ENCODE data around the gene CR2. TPM values are rescaled to one million over a fixed set of nuclear protein-coding genes. Genes with fewer than 3 reads are reported as not detected.

Gene CR2
- total RNA-seq, 1 experiment from 2014 or later: not detected

GRCh38 chr1:207510444-207510843 is 56.3 kb downstream of the CR2 start:
- Histone ChIP-seq H3K27ac (ENCODE audit: low read length) (no peak overlapping the region), H3K79me2 (ENCODE audit: low read length) (no peaks in the 10 kb centered on the region), H3K9me3 (ENCODE audit: low read length) (no peaks in the 10 kb centered on the region), H3K4me3 (ENCODE audit: low read length) (no peak overlapping the region), H3K9ac (ENCODE audit: low read length) (no peak overlapping the region), H3K4me2 (ENCODE audit: low read length) (no peak overlapping the region), H4K20me1 (ENCODE audit: low read length) (no peaks in the 10 kb centered on the region), H3F3A (ENCODE audit: low read length, unreplicated experiment) (no peaks in the 10 kb centered on the region), H2AFZ (ENCODE audit: low read length) (no peak overlapping the region), H3K27me3 (ENCODE audit: low read length) (peaks cover 74% of the 10 kb centered on the region), H3K36me3 (ENCODE audit: low read depth, low read length) (no peaks in the 10 kb centered on the region), H3K4me1 (ENCODE audit: insufficient read depth, low read length) (no peaks in the 10 kb centered on the region), H3K9me2 (replicated peaks; ENCODE audit: low read length) (no peaks in the 10 kb centered on the region)
- BruUV-seq (replicated peaks): no TSS peak
- ATAC-seq (no peak), DNase-seq (no peak)
- CTCF ChIA-PET: no interaction called here
- intact Hi-C loops (cut with micrococcal nuclease): no loop called here
- no peak for TF ChIP-seq EZH2phosphoT487 (IDR thresholded peaks at IDR 0.05; ENCODE audit: borderline replicate concordance, low read length)
- no peak for TF ChIP-seq EZH2 (IDR thresholded peaks at IDR 0.05; ENCODE audit: low read length, unreplicated experiment)
- no peak for TF ChIP-seq CTCF (conservative IDR thresholded peaks at IDR 0.05; ENCODE audit: low read depth, low read length)
- POLR2A ChIA-PET (ENCODE audit: unreplicated experiment): no interaction called here

GRCh38 chr1:207514890-207515289 is 60.8 kb downstream of the CR2 start:
- POLR2A ChIA-PET (ENCODE audit: unreplicated experiment): no interaction called here
- no peaks in the 10 kb centered on the region for H3F3A ChIP-seq (ENCODE audit: low read length, unreplicated experiment)
- no peak for TF ChIP-seq EZH2phosphoT487 (IDR thresholded peaks at IDR 0.05; ENCODE audit: borderline replicate concordance, low read length)
- TF ChIP-seq CTCF (conservative IDR thresholded peaks at IDR 0.05; ENCODE audit: low read depth, low read length): no peak
- no peak for TF ChIP-seq EZH2 (IDR thresholded peaks at IDR 0.05; ENCODE audit: low read length, unreplicated experiment)
- H2AFZ ChIP-seq (ENCODE audit: low read length): no peak overlapping the region
- no peak overlapping the region for H3K4me3 ChIP-seq (ENCODE audit: low read length)
- no peaks in the 10 kb centered on the region for H3K79me2 ChIP-seq (ENCODE audit: low read length)
- no peak overlapping the region for H3K9ac ChIP-seq (ENCODE audit: low read length)
- no peaks in the 10 kb centered on the region for H3K4me1 ChIP-seq (ENCODE audit: insufficient read depth, low read length)
- peaks cover 67% of the 10 kb centered on the region for H3K27me3 ChIP-seq (ENCODE audit: low read length)
- no peak overlapping the region for H3K4me2 ChIP-seq (ENCODE audit: low read length)
- ATAC-seq: no peak
- H3K9me3 ChIP-seq (ENCODE audit: low read length): no peaks in the 10 kb centered on the region
- no peak overlapping the region for H3K27ac ChIP-seq (ENCODE audit: low read length)
- no TSS peak for BruUV-seq (replicated peaks)
- CTCF ChIA-PET: no interaction called here
- intact Hi-C loops (cut with micrococcal nuclease): no loop called here
- H3K9me2 ChIP-seq (replicated peaks; ENCODE audit: low read length): no peaks in the 10 kb centered on the region
- H3K36me3 ChIP-seq (ENCODE audit: low read depth, low read length): no peaks in the 10 kb centered on the region
- DNase-seq: no peak
- H4K20me1 ChIP-seq (ENCODE audit: low read length): no peaks in the 10 kb centered on the region

GRCh38 chr1:207516729-207517128 is 62.6 kb downstream of the CR2 start:
- ATAC-seq (no peak), DNase-seq (no peak)
- Histone ChIP-seq H3K79me2 (ENCODE audit: low read length) (no peaks in the 10 kb centered on the region), H2AFZ (ENCODE audit: low read length) (no peak overlapping the region), H4K20me1 (ENCODE audit: low read length) (no peaks in the 10 kb centered on the region), H3K27me3 (ENCODE audit: low read length) (peaks cover 48% of the 10 kb centered on the region), H3K36me3 (ENCODE audit: low read depth, low read length) (no peaks in the 10 kb centered on the region), H3K27ac (ENCODE audit: low read length) (no peak overlapping the region), H3K4me3 (ENCODE audit: low read length) (no peak overlapping the region), H3K4me2 (ENCODE audit: low read length) (no peak overlapping the region), H3K4me1 (ENCODE audit: insufficient read depth, low read length) (no peaks in the 10 kb centered on the region), H3K9me3 (ENCODE audit: low read length) (no peaks in the 10 kb centered on the region), H3K9ac (ENCODE audit: low read length) (no peak overlapping the region), H3F3A (ENCODE audit: low read length, unreplicated experiment) (no peaks in the 10 kb centered on the region), H3K9me2 (replicated peaks; ENCODE audit: low read length) (no peaks in the 10 kb centered on the region)
- intact Hi-C loops (cut with micrococcal nuclease): no loop called here
- no peak for TF ChIP-seq CTCF (conservative IDR thresholded peaks at IDR 0.05; ENCODE audit: low read depth, low read length)
- TF ChIP-seq EZH2phosphoT487 (IDR thresholded peaks at IDR 0.05; ENCODE audit: borderline replicate concordance, low read length): no peak
- TF ChIP-seq EZH2 (IDR thresholded peaks at IDR 0.05; ENCODE audit: low read length, unreplicated experiment): no peak
- no TSS peak for BruUV-seq (replicated peaks)
- ChIA-PET CTCF (no interaction called here), POLR2A (ENCODE audit: unreplicated experiment) (no interaction called here)
